GM12874 (cell line): ENCODE measurements around the gene KCNK13.

Experiments used
- CTCF ChIP-seq: IDR thresholded peaks from 2 replicates; pipeline ENCODE4 v1.5.1; 2011; ENCODE audit warnings: low read depth, mild to moderate bottlenecking, control low read depth, low read length, moderate library complexity; ENCODE audit not compliant: insufficient read depth

KCNK13 gene

GRCh38 chr14:90062822-90063539 lies 1.2 kb downstream of the KCNK13 start:
- TF ChIP-seq CTCF = no peak

- no peak for TF ChIP-seq CTCF
Observed at GRCh38 chr14:90072350-90072749, 10.6 kb downstream of the KCNK13 start.

- no peak for TF ChIP-seq CTCF
Observed at GRCh38 chr14:90079576-90079975, 17.8 kb downstream of the KCNK13 start.

GRCh38 chr14:90087433-90087832 lies 25.6 kb downstream of the KCNK13 start:
- TF ChIP-seq CTCF = no peak

GRCh38 chr14:90088176-90088575 lies 26.4 kb downstream of the KCNK13 start:
- TF ChIP-seq CTCF = no peak

GRCh38 chr14:90091393-90091792 lies 29.6 kb downstream of the KCNK13 start:
- no peak for TF ChIP-seq CTCF

- no peak for TF ChIP-seq CTCF
Observed at GRCh38 chr14:90093942-90094595, 32.3 kb downstream of the KCNK13 start.
